ENCODE results near the gene CTNNBIP1. TPM values are rescaled to one million over a fixed set of nuclear protein-coding genes. Genes with fewer than 3 reads are reported as not detected.

The CTNNBIP1 gene
- total RNA-seq, 1 experiment from 2014 or later, result 31.4 TPM

- intact Hi-C loops (cut with micrococcal nuclease), result no loop called here
- Mint-ChIP-seq H3K4me3 (ENCODE audit: unreplicated experiment) (no peak overlapping the region), H3K4me1 (ENCODE audit: insufficient read depth, unreplicated experiment) (peaks cover 17% of the 10 kb centered on the region), H3K9me3 (ENCODE audit: unreplicated experiment) (no peaks in the 10 kb centered on the region), H3K36me3 (ENCODE audit: insufficient read depth, unreplicated experiment) (peaks cover 16% of the 10 kb centered on the region), H3K27me3 (ENCODE audit: insufficient read depth, unreplicated experiment) (no peaks in the 10 kb centered on the region), H3K27ac (ENCODE audit: low read depth, unreplicated experiment) (no peak overlapping the region)
- TF ChIP-seq, protein P1, sequence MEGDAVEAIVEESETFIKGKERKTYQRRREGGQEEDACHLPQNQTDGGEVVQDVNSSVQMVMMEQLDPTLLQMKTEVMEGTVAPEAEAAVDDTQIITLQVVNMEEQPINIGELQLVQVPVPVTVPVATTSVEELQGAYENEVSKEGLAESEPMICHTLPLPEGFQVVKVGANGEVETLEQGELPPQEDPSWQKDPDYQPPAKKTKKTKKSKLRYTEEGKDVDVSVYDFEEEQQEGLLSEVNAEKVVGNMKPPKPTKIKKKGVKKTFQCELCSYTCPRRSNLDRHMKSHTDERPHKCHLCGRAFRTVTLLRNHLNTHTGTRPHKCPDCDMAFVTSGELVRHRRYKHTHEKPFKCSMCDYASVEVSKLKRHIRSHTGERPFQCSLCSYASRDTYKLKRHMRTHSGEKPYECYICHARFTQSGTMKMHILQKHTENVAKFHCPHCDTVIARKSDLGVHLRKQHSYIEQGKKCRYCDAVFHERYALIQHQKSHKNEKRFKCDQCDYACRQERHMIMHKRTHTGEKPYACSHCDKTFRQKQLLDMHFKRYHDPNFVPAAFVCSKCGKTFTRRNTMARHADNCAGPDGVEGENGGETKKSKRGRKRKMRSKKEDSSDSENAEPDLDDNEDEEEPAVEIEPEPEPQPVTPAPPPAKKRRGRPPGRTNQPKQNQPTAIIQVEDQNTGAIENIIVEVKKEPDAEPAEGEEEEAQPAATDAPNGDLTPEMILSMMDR (IDR thresholded peaks at IDR 0.05; ENCODE audit: unreplicated experiment), result no peak
- ChIA-PET POLR2A (interaction anchor here (0.6 to 1.4 kb wide), 5 partner anchors 11 to 140 kb away, joined by 3 to 5 read pairs (median 4); no protein-coding TSS in a partner anchor), CTCF (interaction anchor here (0.6 to 1.3 kb wide), 3 partner anchors 11 to 36 kb away, joined by 3 to 5 read pairs (median 3); no protein-coding TSS in a partner anchor)
- no peak for DNase-seq (ENCODE audit: unreplicated experiment)
- BruUV-seq (replicated peaks), result no TSS peak
Measured at GRCh38 chr1:9816199-9816598, 93.9 kb downstream of the CTNNBIP1 start.

GRCh38 chr1:9815150-9815549 is 94.9 kb downstream of the CTNNBIP1 start:
- intact Hi-C loops (cut with micrococcal nuclease), result no loop called here

DNA sequence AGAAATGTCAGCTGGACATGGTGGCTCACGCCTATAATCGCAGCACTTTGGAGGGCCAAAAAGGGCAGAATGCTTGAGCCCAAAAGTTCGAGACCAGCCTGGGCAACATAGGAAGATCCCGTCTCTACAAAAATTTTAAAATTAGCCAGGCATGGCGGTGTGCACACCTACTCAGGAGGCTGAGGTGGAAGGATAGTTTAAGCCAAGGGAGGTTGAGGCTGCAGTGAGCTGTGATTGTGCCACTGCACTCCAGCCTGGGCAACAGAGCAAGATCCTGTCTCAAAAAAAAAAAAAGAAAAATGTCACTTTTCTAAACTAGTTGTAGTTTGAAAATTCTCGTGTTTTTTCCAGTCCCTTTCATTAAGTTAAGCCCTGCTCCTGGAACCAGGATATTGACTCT is 95.5 kb downstream of the CTNNBIP1 start:
- TF ChIP-seq, protein P1 (IDR thresholded peaks at IDR 0.05; ENCODE audit: unreplicated experiment), result no peak
- H3K36me3 Mint-ChIP-seq (ENCODE audit: insufficient read depth, unreplicated experiment), result peaks cover 12% of the 10 kb centered on the region
- no peaks in the 10 kb centered on the region for H3K9me3 Mint-ChIP-seq (ENCODE audit: unreplicated experiment)
- BruUV-seq (replicated peaks), result no TSS peak
- peaks cover 12% of the 10 kb centered on the region for H3K4me1 Mint-ChIP-seq (ENCODE audit: insufficient read depth, unreplicated experiment)
- ChIA-PET CTCF (interaction anchor here (0.6 to 2.2 kb wide), 3 partner anchors 54 to 1160 kb away, joined by 3 to 9 read pairs (median 3); no protein-coding TSS in a partner anchor), POLR2A (interaction anchor here (0.6 to 1.5 kb wide), 3 partner anchors 10 to 21 kb away, joined by 3 to 4 read pairs (median 4); no protein-coding TSS in a partner anchor)
- intact Hi-C loops (cut with micrococcal nuclease), result no loop called here
- no peaks in the 10 kb centered on the region for H3K27me3 Mint-ChIP-seq (ENCODE audit: insufficient read depth, unreplicated experiment)
- H3K4me3 Mint-ChIP-seq (ENCODE audit: unreplicated experiment), result no peak overlapping the region
- no peak for DNase-seq (ENCODE audit: unreplicated experiment)
- H3K27ac Mint-ChIP-seq (ENCODE audit: low read depth, unreplicated experiment), result no peak overlapping the region

More at GRCh38 chr1:9815150-9815549, 94.9 kb downstream of the CTNNBIP1 start:
- no peak overlapping the region for H3K4me3 Mint-ChIP-seq (ENCODE audit: unreplicated experiment)
- CTCF ChIA-PET, result interaction anchor here (1.3 to 2.2 kb wide), 2 partner anchors 31 to 53 kb away, joined by 5 to 9 read pairs; no protein-coding TSS in a partner anchor
- no TSS peak for BruUV-seq (replicated peaks)
- no peaks in the 10 kb centered on the region for H3K27me3 Mint-ChIP-seq (ENCODE audit: insufficient read depth, unreplicated experiment)
- POLR2A ChIA-PET, result interaction anchor here (0.6 to 1.5 kb wide), 3 partner anchors 10 to 21 kb away, joined by 3 to 4 read pairs (median 4); no protein-coding TSS in a partner anchor
- H3K4me1 Mint-ChIP-seq (ENCODE audit: insufficient read depth, unreplicated experiment), result peaks cover 15% of the 10 kb centered on the region
- H3K9me3 Mint-ChIP-seq (ENCODE audit: unreplicated experiment), result no peaks in the 10 kb centered on the region
- TF ChIP-seq, protein P1 (IDR thresholded peaks at IDR 0.05; ENCODE audit: unreplicated experiment), result no peak
- peaks cover 17% of the 10 kb centered on the region for H3K36me3 Mint-ChIP-seq (ENCODE audit: insufficient read depth, unreplicated experiment)
- no peak overlapping the region for H3K27ac Mint-ChIP-seq (ENCODE audit: low read depth, unreplicated experiment)
- DNase-seq (ENCODE audit: unreplicated experiment), result no peak

DNA sequence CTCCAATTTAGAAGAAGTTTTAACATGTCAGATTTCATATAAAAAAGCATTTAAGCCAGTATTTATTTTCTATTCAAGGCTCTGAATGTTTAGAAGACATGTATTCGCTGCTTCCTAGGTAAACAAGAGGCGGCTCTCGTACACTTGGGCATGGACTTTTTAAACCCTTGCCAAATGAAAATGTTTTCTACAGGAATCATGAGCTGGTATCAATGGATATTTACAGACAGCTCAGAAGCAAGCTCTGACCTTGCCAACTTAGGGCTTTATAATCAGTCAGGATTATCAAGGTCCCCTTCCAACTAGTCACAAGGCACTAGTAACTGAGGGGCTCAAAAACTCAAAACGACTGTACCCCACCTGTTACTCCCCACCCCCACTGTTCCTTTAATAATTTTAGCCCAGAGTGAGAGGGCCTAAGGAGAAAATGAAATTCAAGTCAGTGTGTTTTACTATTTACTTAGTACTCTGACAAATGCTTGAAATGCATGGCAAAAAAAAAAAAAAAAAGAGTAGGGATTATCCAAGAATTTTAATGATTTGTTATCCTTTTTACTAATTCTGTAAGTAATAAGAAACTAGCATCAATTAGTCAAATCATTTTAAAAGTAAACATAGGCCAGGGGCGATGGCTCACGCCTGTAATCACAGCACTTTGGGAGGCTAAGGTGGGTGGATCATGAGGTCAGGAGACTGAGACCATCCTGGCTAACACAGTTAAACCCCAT is 98.7 kb downstream of the CTNNBIP1 start:
- TF ChIP-seq, protein P1 (IDR thresholded peaks at IDR 0.05; ENCODE audit: unreplicated experiment), result no peak
- H3K9me3 Mint-ChIP-seq (ENCODE audit: unreplicated experiment), result no peaks in the 10 kb centered on the region
- POLR2A ChIA-PET, result interaction anchor here (1.5 to 1.6 kb wide), 2 partner anchors 9 to 11 kb away, joined by 5 to 6 read pairs; no protein-coding TSS in a partner anchor
- DNase-seq (ENCODE audit: unreplicated experiment), result no peak
- peaks cover 17% of the 10 kb centered on the region for H3K36me3 Mint-ChIP-seq (ENCODE audit: insufficient read depth, unreplicated experiment)
- no TSS peak for BruUV-seq (replicated peaks)
- H3K4me3 Mint-ChIP-seq (ENCODE audit: unreplicated experiment), result no peak overlapping the region
- intact Hi-C loops (cut with micrococcal nuclease), result no loop called here
- CTCF ChIA-PET, result interaction anchor here (1.2 kb wide), 1 partner anchor 10 kb away, joined by 3 read pairs; no protein-coding TSS in a partner anchor
- no peaks in the 10 kb centered on the region for H3K27me3 Mint-ChIP-seq (ENCODE audit: insufficient read depth, unreplicated experiment)
- H3K4me1 Mint-ChIP-seq (ENCODE audit: insufficient read depth, unreplicated experiment), result peaks cover 22% of the 10 kb centered on the region
- no peak overlapping the region for H3K27ac Mint-ChIP-seq (ENCODE audit: low read depth, unreplicated experiment)

Data from MCF 10A (cell line).